ENCODE results near the gene ANKRD36C.
"Not testable (repeated sequence)": the region's sequence is repeated elsewhere in the genome, so short reads cannot be mapped to it uniquely, and the experiment has no call there.

Gene ANKRD36C

GRCh38 chr2:95991351-95992094 is at the start of gene ANKRD36C:
TSS of gene ANKRD36C (minus strand) at chr2:95991824. CDS start at chr2:95991708, 116 bp downstream.
- peak; percentile 7 for DNase-seq (ENCODE audit: low spot score)

GRCh38 chr2:96035554-96035953 is 43.9 kb upstream of the ANKRD36C start:
- not testable (repeated sequence) for DNase-seq (ENCODE audit: low spot score)

GRCh38 chr2:96034792-96035191 is 43.2 kb upstream of the ANKRD36C start, which contains the start of gene GPAT2:
TSS of gene GPAT2 (minus strand) at chr2:96034916. CDS start at chr2:96032359, 2,557 bp downstream.
- DNase-seq (ENCODE audit: low spot score) = not testable (repeated sequence)

- not testable (repeated sequence) for DNase-seq (ENCODE audit: low spot score)
Observed at GRCh38 chr2:96033997-96034396, 42.4 kb upstream of the ANKRD36C start.

- DNase-seq (ENCODE audit: low spot score) = not testable (repeated sequence)
Observed at GRCh38 chr2:96027725-96028325, 36.2 kb upstream of the ANKRD36C start.

- DNase-seq (ENCODE audit: low spot score) = not testable (repeated sequence)
Observed at GRCh38 chr2:96025755-96026154, 34.1 kb upstream of the ANKRD36C start.

GRCh38 chr2:96025194-96025492 is 33.5 kb upstream of the ANKRD36C start:
- no peak for DNase-seq (ENCODE audit: low spot score)

GRCh38 chr2:96024336-96025193 is 32.9 kb upstream of the ANKRD36C start:
- no peak for DNase-seq (ENCODE audit: low spot score)

- DNase-seq (ENCODE audit: low spot score) = not testable (repeated sequence)
Observed at GRCh38 chr2:96023701-96024100, 32.1 kb upstream of the ANKRD36C start.

- DNase-seq (ENCODE audit: low spot score) = peak; percentile 66
Observed at GRCh38 chr2:96022701-96023447, 31.2 kb upstream of the ANKRD36C start.

GRCh38 chr2:96022126-96022525 is 30.5 kb upstream of the ANKRD36C start:
- DNase-seq (ENCODE audit: low spot score) = not testable (repeated sequence)

GRCh38 chr2:96021142-96021541 is 29.5 kb upstream of the ANKRD36C start:
- DNase-seq (ENCODE audit: low spot score) = not testable (repeated sequence)

- not testable (repeated sequence) for DNase-seq (ENCODE audit: low spot score)
Observed at GRCh38 chr2:96019909-96020590, 28.4 kb upstream of the ANKRD36C start.

GRCh38 chr2:96016321-96016720 is 24.7 kb upstream of the ANKRD36C start:
- DNase-seq (ENCODE audit: low spot score) = not testable (repeated sequence)

GRCh38 chr2:96012792-96013264 is 21.2 kb upstream of the ANKRD36C start:
- not testable (repeated sequence) for DNase-seq (ENCODE audit: low spot score)

- not testable (repeated sequence) for DNase-seq (ENCODE audit: low spot score)
Observed at GRCh38 chr2:96012086-96012791, 20.6 kb upstream of the ANKRD36C start.

GRCh38 chr2:96011129-96011455 is 19.5 kb upstream of the ANKRD36C start:
- DNase-seq (ENCODE audit: low spot score) = peak; percentile 6

GRCh38 chr2:96010320-96011128 is 18.9 kb upstream of the ANKRD36C start:
- DNase-seq (ENCODE audit: low spot score) = peak; percentile 85

GRCh38 chr2:96009833-96010232 is 18.2 kb upstream of the ANKRD36C start:
- DNase-seq (ENCODE audit: low spot score) = not testable (repeated sequence)

- not testable (repeated sequence) for DNase-seq (ENCODE audit: low spot score)
Observed at GRCh38 chr2:96008051-96008450, 16.4 kb upstream of the ANKRD36C start.

All from hematopoietic multipotent progenitor cell treated with erythropoietin and hydrocortisone succinate and interleukin-3 and kit ligand, for 15 days (in vitro differentiated cells).